ENCODE data around the gene PPIL4. TPM values are rescaled to one million over a fixed set of nuclear protein-coding genes. Genes with fewer than 3 reads are reported as not detected.

The PPIL4 gene
- total RNA-seq, 4 donors from 2014 or later = 10.2 to 57.2 (median 43.2) TPM

- DNase-seq = no peak
- TF ChIP-seq CTCF (IDR thresholded peaks at IDR 0.05) (no peak), POLR2A (IDR thresholded peaks at IDR 0.05) (no peak)
- Histone ChIP-seq H3K27ac (peak overlapping the region in 1 of 2 donors; percentile 60), H3K36me3 (no peaks in the 10 kb centered on the region), H3K4me3 (no peak overlapping the region), H3K27me3 (no peaks in the 10 kb centered on the region), H3K9me3 (no peaks in the 10 kb centered on the region), H3K4me1 (peaks cover 0 to 14% of the 10 kb centered on the region in 2 donors)
- intact Hi-C loops (cut with DNase I; ENCODE audit: low total_unique reads) = no loop called here
Measured at GRCh38 chr6:149455031-149455732, 90.7 kb downstream of the PPIL4 start.

Small RNAs within 50 kb of the gene (small RNA-seq; reads per million reads assigned to genes)
- gene RF00410 = not detected
- not detected for gene RNU7-3P

Other genes starting within 250 kb of the PPIL4 start
- 10 to 100 TPM; 24.1 to 93.6 (median 51.7) TPM for gene TAB2, start 228.3 kb downstream of the PPIL4 start, total RNA-seq
- 10 to 100 TPM in 1 of 4 donors, 1 to 10 TPM in 2, not detected in 1; 1.2 to 15.3 (median 5.9) TPM for gene SUMO4, start 145.8 kb downstream of the PPIL4 start, total RNA-seq
- 1 to 10 TPM in 1 of 4 donors, under 1 TPM in 2, not detected in 1; 0.26 to 1.7 (median 0.40) TPM for gene ZC3H12D, start 61.0 kb downstream of the PPIL4 start, total RNA-seq
- gene GINM1, start 20.3 kb upstream of the PPIL4 start, total RNA-seq = 10 to 100 TPM; 16.1 to 83.7 (median 75.3) TPM
- gene KATNA1, start 102.7 kb upstream of the PPIL4 start, total RNA-seq = 10 to 100 TPM; 15.6 to 80.2 (median 32.3) TPM
- 10 to 100 TPM in 3 of 4 donors, 1 to 10 TPM in 1; 8.5 to 45.4 (median 27.4) TPM for gene LATS1, start 172.1 kb upstream of the PPIL4 start, total RNA-seq
- 10 to 100 TPM; 20.2 to 71.2 (median 48.3) TPM for gene NUP43, start 200.5 kb upstream of the PPIL4 start, total RNA-seq
- gene PCMT1, start 203.7 kb upstream of the PPIL4 start, total RNA-seq = 100 to 1,000 TPM in 2 of 4 donors, 10 to 100 TPM in 2; 34.4 to 147 (median 88.6) TPM

Data from uterus (tissue), 4 donors.